RWPE2 (cell line): ENCODE data around the gene CHST11.

Experiments
- ATAC-seq: fragments of 200-7000 bp; cut with Tn5 transposase; 3 replicates; pipeline ENCODE4 v1.9.1; 2021; ENCODE audit warnings: low read depth
- DNase-seq: peaks from one replicate; pipeline ENCODE4 v3.0.0-alpha.2; 2020; ENCODE audit warnings: low spot score
- H3K27ac ChIP-seq: fragments of 450-650 bp; 2 replicates; pipeline ENCODE4 v1.5.1; 2017; ENCODE audit warnings: mild to moderate bottlenecking; ENCODE audit not compliant: poor library complexity, severe bottlenecking
- H3K27me3 ChIP-seq: fragments of 250-450 bp; sonication (Bioruptor Pico); 2 replicates; pipeline ENCODE4 v1.5.1; 2021; ENCODE audit warnings: mild to moderate bottlenecking, moderate library complexity; ENCODE audit not compliant: insufficient read depth, poor library complexity, severe bottlenecking
- H3K36me3 ChIP-seq: fragments of 250-450 bp; sonication (Bioruptor Pico); 2 replicates; pipeline ENCODE4 v1.5.1; 2020; ENCODE audit warnings: low read depth, mild to moderate bottlenecking, moderate library complexity
- H3K4me1 ChIP-seq: fragments of 250-450 bp; sonication (Bioruptor Pico); 2 replicates; pipeline ENCODE4 v1.5.1; 2021; ENCODE audit warnings: mild to moderate bottlenecking, moderate library complexity; ENCODE audit not compliant: insufficient read depth, poor library complexity, severe bottlenecking
- H3K4me3 ChIP-seq: fragments of 250-450 bp; sonication (Bioruptor Pico); 2 replicates; pipeline ENCODE4 v1.5.1; 2021; ENCODE audit warnings: mild to moderate bottlenecking, moderate library complexity; ENCODE audit not compliant: severe bottlenecking
- H3K9me3 ChIP-seq: fragments of 250-450 bp; sonication (Bioruptor Pico); 2 replicates; pipeline ENCODE4 v1.5.1; 2021; ENCODE audit warnings: mild to moderate bottlenecking, moderate library complexity; ENCODE audit not compliant: severe bottlenecking
- CTCF ChIP-seq: fragments of 450-650 bp; IDR thresholded peaks from one replicate; pipeline ENCODE4 v1.5.1; 2017; ENCODE audit warnings: mild to moderate bottlenecking, moderate library complexity; ENCODE audit not compliant: poor library complexity, severe bottlenecking

The CHST11 gene

GRCh38 chr12:104676636-104677035 is 219.9 kb downstream of the CHST11 start:
- DNase-seq (no peak), ATAC-seq (no peak)
- TF ChIP-seq CTCF, result no peak
- no peaks in the 10 kb centered on the region for H3K9me3 ChIP-seq
- no peak overlapping the region for H3K4me3 ChIP-seq
- no peaks in the 10 kb centered on the region for H3K27me3 ChIP-seq
- H3K27ac ChIP-seq, result no peak overlapping the region
- peaks cover 18% of the 10 kb centered on the region for H3K4me1 ChIP-seq
- no peaks in the 10 kb centered on the region for H3K36me3 ChIP-seq

GRCh38 chr12:104677441-104678089 is 220.8 kb downstream of the CHST11 start:
- H3K36me3 ChIP-seq, result no peaks in the 10 kb centered on the region
- H3K27ac ChIP-seq, result no peak overlapping the region
- ATAC-seq (no peak), DNase-seq (no peak)
- no peaks in the 10 kb centered on the region for H3K9me3 ChIP-seq
- no peaks in the 10 kb centered on the region for H3K27me3 ChIP-seq
- H3K4me1 ChIP-seq, result peaks cover 9% of the 10 kb centered on the region
- no peak for TF ChIP-seq CTCF
- H3K4me3 ChIP-seq, result no peak overlapping the region

- no peak for TF ChIP-seq CTCF
- no peak for ATAC-seq
- Histone ChIP-seq H3K36me3 (no peaks in the 10 kb centered on the region), H3K27me3 (no peaks in the 10 kb centered on the region), H3K9me3 (no peaks in the 10 kb centered on the region), H3K4me1 (no peaks in the 10 kb centered on the region), H3K4me3 (no peak overlapping the region), H3K27ac (no peak overlapping the region)
- DNase-seq, result no peak
Observed at GRCh38 chr12:104680070-104680469, 223.3 kb downstream of the CHST11 start.

GRCh38 chr12:104680491-104680890 is 223.7 kb downstream of the CHST11 start:
- Histone ChIP-seq H3K4me1 (no peaks in the 10 kb centered on the region), H3K27me3 (no peaks in the 10 kb centered on the region), H3K4me3 (no peak overlapping the region), H3K9me3 (no peaks in the 10 kb centered on the region), H3K36me3 (no peaks in the 10 kb centered on the region), H3K27ac (no peak overlapping the region)
- no peak for DNase-seq
- ATAC-seq, result no peak
- TF ChIP-seq CTCF, result no peak

DNA sequence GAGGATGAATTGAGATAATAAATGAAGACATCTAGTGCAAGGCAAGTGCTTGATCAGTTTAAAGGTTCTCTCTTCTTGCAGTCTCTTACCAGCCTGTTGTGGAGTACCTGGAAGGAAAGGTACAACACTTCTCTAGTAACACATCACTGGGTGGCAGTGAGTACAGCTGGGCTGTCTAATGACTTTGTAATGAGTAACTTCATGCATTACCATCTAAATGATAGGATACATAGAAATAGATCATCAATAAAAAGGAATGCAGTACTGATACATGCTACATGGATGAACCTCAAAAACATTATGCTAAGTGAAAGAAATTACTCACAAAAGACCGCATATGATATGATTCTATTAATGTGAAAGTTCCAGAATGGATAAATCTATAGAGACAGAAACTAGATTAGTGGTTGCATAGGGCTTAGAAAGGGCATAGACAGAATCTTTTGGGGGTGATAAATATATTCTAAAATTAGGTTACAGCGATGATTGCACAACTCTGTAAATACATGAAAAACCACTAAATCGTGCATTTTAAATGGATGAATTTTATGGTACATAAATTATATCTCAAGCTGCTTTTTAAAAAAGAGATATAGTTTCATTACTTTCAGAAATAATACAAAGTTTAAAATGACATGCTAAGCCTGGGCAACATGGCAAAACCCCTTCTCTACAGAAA is 224.4 kb downstream of the CHST11 start:
- ATAC-seq, result no peak
- H3K9me3 ChIP-seq, result no peaks in the 10 kb centered on the region
- no peak overlapping the region for H3K27ac ChIP-seq
- no peak for DNase-seq
- no peak overlapping the region for H3K4me3 ChIP-seq
- H3K27me3 ChIP-seq, result no peaks in the 10 kb centered on the region
- TF ChIP-seq CTCF, result no peak
- H3K4me1 ChIP-seq, result peaks cover under 1% of the 10 kb centered on the region
- no peaks in the 10 kb centered on the region for H3K36me3 ChIP-seq
